D721Med (cell line): ENCODE measurements around the gene GRIK4.

Source experiments
- DNase-seq: peaks from one replicate; pipeline ENCODE4 v3.0.0; 2011; ENCODE audit warnings: low spot score; ENCODE audit not compliant: insufficient read length
- FAIRE-seq: peaks from 2 replicates; lab custom pipeline; 2011; peaks lifted over from hg19 to GRCh38; lab: Jason Lieb, UNC
- CTCF ChIP-seq: IDR thresholded peaks from 2 replicates; pipeline ENCODE4 v1.5.1; 2012; ENCODE audit warnings: mild to moderate bottlenecking, control low read depth; ENCODE audit not compliant: insufficient read depth; ENCODE audit errors: missing control alignments

GRIK4 gene

GRCh38 chr11:120527111-120527761, 15.7 kb downstream of the GRIK4 start:
- TF ChIP-seq CTCF: no peak
- DNase-seq: no peak
- no peak for FAIRE-seq

- DNase-seq (no peak), FAIRE-seq (no peak)
- TF ChIP-seq CTCF: no peak
Measured at GRCh38 chr11:120528749-120529148, 17.2 kb downstream of the GRIK4 start.

- no peak for TF ChIP-seq CTCF
- FAIRE-seq (no peak), DNase-seq (no peak)
Measured at GRCh38 chr11:120529214-120529613, 17.7 kb downstream of the GRIK4 start.

- no peak for TF ChIP-seq CTCF
- DNase-seq: no peak
- no peak for FAIRE-seq
Measured at GRCh38 chr11:120529911-120530310, 18.4 kb downstream of the GRIK4 start.

- FAIRE-seq (no peak), DNase-seq (no peak)
- no peak for TF ChIP-seq CTCF
Measured at GRCh38 chr11:120532082-120532831, 20.7 kb downstream of the GRIK4 start.

GRCh38 chr11:120532832-120533196, 21.3 kb downstream of the GRIK4 start:
- no peak for DNase-seq
- FAIRE-seq: no peak
- TF ChIP-seq CTCF: no peak
